SKM-1 treated with dmso at 0.1 percent for 144 hours (cell line): ENCODE data around the gene NMNAT3.

ENCODE experiments used
- DNase-seq: peaks from one replicate; lab custom pipeline; 2025; ENCODE audit not compliant: unreplicated experiment; lab: John Stamatoyannopoulos, UW

NMNAT3 gene

DNA sequence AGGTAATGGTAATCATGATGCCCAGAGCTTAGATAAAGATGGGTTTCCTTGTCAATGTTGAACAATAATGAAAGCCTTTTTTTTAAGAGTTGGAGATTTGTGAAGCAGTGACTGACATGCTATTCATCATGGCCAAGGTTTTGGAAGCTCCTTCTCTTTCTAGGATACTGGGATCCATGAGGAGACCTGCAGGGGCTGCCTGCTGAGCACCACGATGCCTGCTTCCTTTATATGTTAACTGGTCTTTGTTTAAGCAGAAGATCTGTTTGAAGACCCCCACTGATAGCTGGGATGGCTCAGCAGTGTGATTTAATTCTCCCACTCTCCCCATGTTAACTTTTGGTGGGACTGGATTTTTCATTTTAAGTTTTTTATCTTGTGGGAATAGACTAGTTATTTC lies 154.1 kb downstream of the NMNAT3 start:
- DNase-seq: no peak

DNA sequence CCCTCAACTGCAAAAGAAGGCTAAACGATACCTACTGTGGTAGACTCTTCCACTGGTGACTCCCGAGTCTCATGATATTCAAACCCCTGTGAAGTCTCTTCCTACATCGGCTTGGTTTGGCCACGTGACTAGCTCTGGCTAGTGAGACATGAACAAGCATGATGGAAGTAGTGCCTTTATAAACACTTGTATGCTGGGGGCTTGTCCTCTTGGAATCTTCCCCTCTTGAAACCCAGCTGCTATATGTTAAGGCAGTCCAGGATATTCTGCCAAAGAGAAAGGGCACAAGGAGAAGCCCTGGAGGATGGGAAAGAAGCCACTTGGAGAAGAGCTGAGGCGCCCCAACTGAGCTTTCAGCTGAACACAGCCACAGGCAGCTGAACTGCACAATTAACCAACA lies 154.6 kb downstream of the NMNAT3 start:
- no peak for DNase-seq

DNA sequence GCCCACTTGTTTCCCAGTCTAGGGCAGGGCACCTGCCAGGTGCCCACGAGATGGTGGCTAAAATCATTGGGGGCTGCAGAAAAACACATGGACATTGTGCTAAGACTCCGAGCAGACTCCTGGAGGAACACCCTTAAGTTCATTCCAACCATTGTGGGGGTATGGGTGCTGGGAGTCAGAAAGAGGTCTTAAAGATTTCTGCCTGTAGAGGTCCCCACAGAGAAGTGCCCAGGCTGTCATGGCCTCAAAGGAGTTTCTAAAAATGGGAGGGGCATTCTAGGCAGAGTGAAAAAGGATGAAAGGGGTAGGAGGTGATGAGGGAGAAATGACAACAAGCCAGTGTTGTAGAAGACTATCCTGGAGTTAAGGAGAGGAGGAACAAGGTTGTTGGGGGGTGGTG lies 155.4 kb downstream of the NMNAT3 start:
- no peak for DNase-seq

DNA sequence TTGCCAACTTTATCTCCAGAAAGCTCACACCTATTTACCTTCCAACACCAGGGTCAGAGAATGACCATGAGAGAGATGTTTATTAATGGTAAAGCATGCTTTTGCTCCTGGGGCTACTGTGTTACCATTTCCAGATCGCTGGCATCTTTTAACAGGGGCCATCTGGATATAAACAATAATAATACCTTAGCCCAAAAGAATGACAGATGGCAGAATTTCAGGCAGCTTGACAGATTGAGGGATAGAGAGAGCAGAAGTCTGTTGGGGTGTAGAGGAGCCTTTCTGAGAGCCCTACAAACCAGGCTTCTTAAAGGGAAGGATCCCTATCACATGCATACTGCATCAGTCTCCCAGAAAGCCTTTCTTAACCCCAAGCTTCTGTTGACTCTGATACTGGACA lies 156.0 kb downstream of the NMNAT3 start:
- DNase-seq: no peak

DNA sequence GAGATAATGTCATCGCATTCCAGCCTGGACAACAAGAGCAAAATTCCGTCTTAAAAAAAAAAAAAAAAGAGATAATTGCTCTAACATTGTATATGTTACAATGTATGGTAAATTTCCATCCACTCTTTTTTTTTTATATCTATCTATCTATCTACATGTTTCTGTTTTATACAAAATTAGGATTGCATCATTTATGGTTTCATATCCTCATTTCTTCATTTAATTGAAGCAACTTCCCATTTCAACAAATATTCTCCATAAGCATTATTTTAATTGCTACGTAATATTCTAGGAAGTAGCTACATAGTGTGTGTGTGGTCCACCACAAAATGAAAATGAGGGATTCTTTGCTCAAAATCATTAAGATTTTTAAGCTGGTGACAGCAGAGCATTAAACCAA lies 156.6 kb downstream of the NMNAT3 start:
- no peak for DNase-seq

DNA sequence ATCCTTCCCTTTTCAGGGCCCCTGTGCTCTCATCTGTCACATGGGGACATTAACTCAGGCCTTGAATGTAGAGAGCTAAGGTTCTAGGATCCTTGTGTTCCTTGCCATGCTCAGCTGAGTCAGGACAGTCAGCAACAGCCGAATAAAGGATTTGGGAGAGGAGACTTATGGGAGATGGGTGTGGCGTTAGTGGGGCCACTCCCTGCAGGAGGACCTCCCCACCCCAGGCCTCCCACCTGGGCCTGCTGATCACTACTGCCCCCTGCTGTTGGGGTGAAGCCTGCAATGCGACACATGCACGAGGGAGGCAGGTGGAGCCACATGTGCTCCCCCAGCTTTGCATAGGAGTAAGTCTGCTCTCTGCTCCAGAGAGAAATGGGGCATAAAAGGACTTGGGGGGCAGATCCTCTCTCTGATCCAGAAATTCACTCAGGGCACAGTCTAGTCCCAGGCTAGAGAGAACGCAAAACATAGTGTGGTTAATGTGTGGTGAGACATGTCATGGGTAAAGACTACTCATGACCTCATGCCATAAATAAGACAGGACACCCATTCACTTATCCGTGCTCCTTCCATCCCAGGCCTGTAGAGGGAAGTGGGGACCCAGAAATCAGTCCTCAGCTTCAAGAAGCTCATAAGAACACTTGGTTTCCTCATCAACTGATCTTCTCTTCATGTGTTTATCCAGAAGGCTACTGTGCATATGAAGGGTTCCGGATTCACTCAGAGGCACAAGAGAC lies 157.6 kb downstream of the NMNAT3 start:
- no peak for DNase-seq

DNA sequence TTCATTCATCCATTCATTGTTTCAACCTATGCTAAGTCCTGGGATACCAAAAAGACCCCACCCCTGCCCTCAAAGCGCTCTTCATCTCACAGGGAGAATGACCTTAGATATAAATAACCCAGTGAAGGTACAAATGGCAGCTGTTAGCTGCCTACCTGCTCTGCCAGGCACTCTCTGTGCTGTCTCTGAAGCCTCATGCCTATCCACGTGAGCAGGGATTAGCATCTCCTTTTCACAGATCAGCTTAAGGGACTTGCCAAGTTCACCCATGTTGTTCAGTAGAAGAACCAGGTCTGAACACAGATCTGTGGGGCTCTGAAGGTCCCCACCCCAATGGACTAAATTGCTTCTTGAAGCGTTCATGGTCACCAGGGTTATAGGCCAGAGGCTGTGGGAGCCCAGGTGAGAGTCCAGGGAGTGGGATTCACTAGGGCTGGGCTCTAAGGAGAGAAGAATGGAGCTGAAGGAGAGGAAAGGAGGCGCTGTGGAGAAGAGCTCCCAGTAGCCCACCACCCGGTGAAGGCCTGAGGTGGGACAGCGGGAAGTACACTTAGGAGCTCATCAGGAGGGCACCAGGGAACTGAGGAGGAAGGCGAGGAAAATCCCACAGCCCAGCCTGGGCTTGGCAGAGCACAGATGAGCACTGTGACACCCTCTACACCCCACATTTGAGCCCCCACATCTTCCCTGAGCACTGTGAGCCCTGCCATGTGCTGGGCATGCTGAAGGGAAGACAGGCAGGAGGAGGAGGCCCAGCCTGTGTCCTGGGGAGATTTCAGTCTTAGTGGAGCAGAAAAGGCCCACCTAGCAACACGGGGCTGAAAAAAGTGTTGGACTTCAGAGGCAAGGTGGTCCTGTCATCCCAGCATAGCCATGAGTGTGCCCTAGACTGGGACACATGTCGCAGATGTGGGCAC lies 158.6 kb downstream of the NMNAT3 start:
- DNase-seq: no peak

DNA sequence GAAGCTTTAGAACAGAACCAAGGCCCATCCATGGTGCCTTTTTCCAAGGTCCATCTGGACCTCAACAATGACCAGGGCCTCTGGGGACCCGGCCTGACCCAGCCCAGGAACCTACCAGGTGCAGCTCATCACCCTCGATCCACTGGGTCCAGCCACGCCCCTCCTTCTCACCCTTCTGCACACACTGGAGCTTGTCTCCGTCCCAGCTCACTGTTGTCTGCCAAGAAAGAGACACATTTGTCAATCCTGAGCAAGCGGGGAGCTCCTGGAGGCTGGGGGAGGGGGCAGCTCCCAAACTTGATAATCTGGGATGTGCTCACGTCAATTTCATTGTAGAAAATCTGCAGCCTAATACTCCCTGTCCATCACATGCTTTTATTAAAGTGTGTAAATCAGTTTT lies 159.5 kb downstream of the NMNAT3 start:
- DNase-seq: no peak

DNA sequence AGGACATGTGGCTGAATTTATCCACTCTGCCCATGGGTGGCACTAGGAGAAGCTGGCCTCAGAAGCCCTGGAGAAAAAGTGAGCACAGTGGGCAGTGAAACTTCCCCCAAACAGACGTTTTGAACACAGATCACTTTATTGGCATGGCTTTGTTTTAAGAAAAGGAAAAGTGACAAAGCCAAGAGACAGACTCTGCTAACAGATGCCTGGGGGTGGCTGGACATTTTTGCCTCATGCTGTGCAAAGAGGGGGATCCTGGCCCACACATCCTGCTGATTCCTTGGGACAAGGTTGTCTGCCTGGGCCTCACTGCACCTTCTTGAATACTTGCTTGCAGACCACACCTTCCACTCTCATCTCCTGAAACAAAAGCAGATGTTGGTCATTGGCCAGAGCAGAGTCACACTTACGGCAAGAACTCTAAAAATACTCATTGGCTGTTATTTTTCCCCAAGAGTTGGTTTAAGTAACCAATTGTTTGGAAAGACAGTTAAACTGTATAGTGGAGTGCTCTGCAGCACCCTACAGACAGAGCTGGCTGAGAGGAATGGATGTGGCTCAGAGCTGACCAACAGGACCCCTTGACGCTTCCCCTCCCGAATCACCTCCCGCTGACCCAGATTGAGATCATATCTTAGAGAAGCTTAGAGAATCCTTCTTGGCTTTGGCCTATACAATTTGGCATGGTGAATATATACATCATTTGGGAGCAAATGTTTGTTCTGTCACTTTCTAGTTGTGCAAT lies 160.3 kb downstream of the NMNAT3 start:
- no peak for DNase-seq

DNA sequence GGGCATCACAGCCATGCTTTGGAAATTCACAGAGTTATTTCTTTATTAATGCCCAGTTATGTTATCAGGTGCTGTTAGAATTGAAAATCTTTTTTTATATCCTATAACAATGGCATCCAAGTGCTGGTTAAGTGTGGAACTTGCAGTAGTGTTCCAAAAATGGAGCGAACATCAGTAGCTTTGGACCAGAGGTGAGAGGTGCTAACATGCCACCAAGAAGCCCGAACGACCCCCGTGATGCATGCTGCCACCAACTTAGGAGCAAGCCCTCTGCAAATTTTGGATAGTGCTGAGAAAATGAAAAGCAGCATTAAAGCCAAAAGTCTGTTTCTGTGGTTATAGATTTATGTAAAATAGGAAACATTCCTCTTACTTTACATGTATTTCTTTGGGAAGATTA lies 163.0 kb downstream of the NMNAT3 start:
- no peak for DNase-seq
